Prostate gland (tissue), 2 donors: Measurements from ENCODE around the gene MBNL2. TPM values are rescaled to one million over a fixed set of nuclear protein-coding genes. Genes with fewer than 3 reads are reported as not detected.

ENCODE experiments used
- DNase-seq: peaks from one replicate; pipeline ENCODE4 v3.0.0-alpha.2; 2019; ENCODE audit warnings: low spot score
- H3K27ac ChIP-seq, 2 donors: fragments of 200-600 bp; sonication (generic); 2 replicates each; pipeline ENCODE4 v1.5.1; 2017 to 2019
- H3K27me3 ChIP-seq: fragments of 200-600 bp; sonication (generic); replicated peaks from 2 replicates; pipeline ENCODE4 v1.5.1; 2019; ENCODE audit not compliant: insufficient read depth
- H3K36me3 ChIP-seq, 2 donors: fragments of 200-600 bp; sonication (generic); 1 replicate in 1 of 2; 2 replicates in 1 of 2; pipeline versions ENCODE4 v1.5.1 to v1.8.1; 2017 to 2019
- H3K4me1 ChIP-seq: fragments of 200-600 bp; sonication (generic); replicated peaks from 2 replicates; pipeline ENCODE4 v1.5.1; 2019
- H3K4me3 ChIP-seq, 2 donors: fragments of 200-600 bp; sonication (generic); 2 replicates each; pipeline ENCODE4 v1.5.1; 2017 to 2019
- H3K9me3 ChIP-seq: fragments of 200-600 bp; sonication (generic); 2 replicates; pipeline ENCODE4 v1.5.1; 2017
- POLR2A ChIP-seq: fragments of 450-650 bp; IDR thresholded peaks from one replicate; pipeline ENCODE4 v1.6.1; 2016; ENCODE audit warnings: antibody characterized with exemption, mild to moderate bottlenecking
- POLR2AphosphoS5 ChIP-seq: sonication (generic); formaldehyde crosslinking; IDR thresholded peaks from one replicate; pipeline ENCODE4 v1.6.1; 2017; ENCODE audit warnings: antibody characterized with exemption
- WGBS: methylation state at CpG from one replicate; pipeline ENCODE4 v1.1.5; 2018; 5-methylcytosine and 5-hydroxymethylcytosine counted together
- intact Hi-C: fragments of 100-400 bp; cut with DNase I; formaldehyde crosslinking; loops from one replicate; pipeline ENCODE4 v1.14.2; 2022
- total RNA-seq, 2 donors: library from RNA; depleted of rRNA; stranded (reverse); fragments of >200 nt; gene quantifications; one replicate each; pipeline ENCODE4 v1.1.0, GENCODE V29; 2016
- TF ChIP-seq, protein P1 (sequence below), 4 experiments: fragments of 200-600 bp in 2 of 4; fragments of 450-650 bp in 2 of 4; sonication (generic) in 2 of 4; IDR thresholded peaks; 1 replicate in 3 of 4; 2 replicates in 1 of 4; pipeline ENCODE4 v1.5.1; 2016 to 2019; ENCODE audit warnings: antibody characterized with exemption in 4 of 4, mild to moderate bottlenecking in 2 of 4, moderate library complexity in 2 of 4

The MBNL2 gene
- total RNA-seq, 2 donors from 2014 or later, result 59.1 to 85.7 TPM

- DNase-seq, result no peak
- Histone ChIP-seq H3K27ac (no peak overlapping the region), H3K27me3 (no peaks in the 10 kb centered on the region), H3K9me3 (no peaks in the 10 kb centered on the region), H3K4me1 (no peaks in the 10 kb centered on the region), H3K36me3 (no peaks in the 10 kb centered on the region), H3K4me3 (no peak overlapping the region)
- 71% methylated on average over 4 of the region's 4 CpGs for WGBS
- intact Hi-C loops, result loop anchor here (2.0 kb wide), 1 partner anchor 104 kb away; no protein-coding TSS in a partner anchor
- TF ChIP-seq POLR2A (no peak), POLR2AphosphoS5 (no peak)
- TF ChIP-seq, protein P1, sequence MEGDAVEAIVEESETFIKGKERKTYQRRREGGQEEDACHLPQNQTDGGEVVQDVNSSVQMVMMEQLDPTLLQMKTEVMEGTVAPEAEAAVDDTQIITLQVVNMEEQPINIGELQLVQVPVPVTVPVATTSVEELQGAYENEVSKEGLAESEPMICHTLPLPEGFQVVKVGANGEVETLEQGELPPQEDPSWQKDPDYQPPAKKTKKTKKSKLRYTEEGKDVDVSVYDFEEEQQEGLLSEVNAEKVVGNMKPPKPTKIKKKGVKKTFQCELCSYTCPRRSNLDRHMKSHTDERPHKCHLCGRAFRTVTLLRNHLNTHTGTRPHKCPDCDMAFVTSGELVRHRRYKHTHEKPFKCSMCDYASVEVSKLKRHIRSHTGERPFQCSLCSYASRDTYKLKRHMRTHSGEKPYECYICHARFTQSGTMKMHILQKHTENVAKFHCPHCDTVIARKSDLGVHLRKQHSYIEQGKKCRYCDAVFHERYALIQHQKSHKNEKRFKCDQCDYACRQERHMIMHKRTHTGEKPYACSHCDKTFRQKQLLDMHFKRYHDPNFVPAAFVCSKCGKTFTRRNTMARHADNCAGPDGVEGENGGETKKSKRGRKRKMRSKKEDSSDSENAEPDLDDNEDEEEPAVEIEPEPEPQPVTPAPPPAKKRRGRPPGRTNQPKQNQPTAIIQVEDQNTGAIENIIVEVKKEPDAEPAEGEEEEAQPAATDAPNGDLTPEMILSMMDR (IDR thresholded peaks at IDR 0.05), result peak in 3 of 4 experiments; percentile 18 to 44 (median 40)
These were observed 9.5 kb upstream of the MBNL2 start for GRCh38 chr13:97212601-97213040.

- DNase-seq, result no peak
- Histone ChIP-seq H3K4me3 (no peak overlapping the region), H3K27me3 (no peaks in the 10 kb centered on the region), H3K9me3 (no peaks in the 10 kb centered on the region), H3K36me3 (no peaks in the 10 kb centered on the region), H3K4me1 (no peaks in the 10 kb centered on the region), H3K27ac (no peak overlapping the region)
- TF ChIP-seq POLR2A (no peak), POLR2AphosphoS5 (no peak)
- TF ChIP-seq, protein P1 (IDR thresholded peaks at IDR 0.05), result no peak
- WGBS, result 87% methylated on average over 3 of the region's 3 CpGs
- intact Hi-C loops, result no loop called here
These were observed 7.2 kb upstream of the MBNL2 start for GRCh38 chr13:97214921-97215320.

DNA sequence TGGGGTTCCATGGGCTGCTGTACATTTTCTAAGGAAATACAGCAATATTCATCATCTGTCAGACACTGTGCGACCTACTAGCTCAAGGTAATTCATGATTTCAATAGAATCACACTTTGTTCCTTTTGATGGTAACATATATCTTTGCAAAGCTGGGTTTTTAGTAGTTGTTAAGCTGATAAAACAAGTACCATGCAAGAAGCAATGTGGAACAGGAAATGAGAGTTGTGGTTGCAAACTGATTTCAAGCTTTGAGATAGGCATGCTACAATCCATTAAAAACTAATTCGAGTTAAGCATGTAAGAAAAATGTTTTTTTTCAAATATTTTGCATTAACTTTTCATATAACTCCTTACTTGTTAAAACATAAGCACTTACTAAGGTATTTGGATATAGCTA is 6.8 kb upstream of the MBNL2 start:
- intact Hi-C loops, result no loop called here
- 88% methylated on average over 2 of the region's 2 CpGs for WGBS
- no peak for DNase-seq

DNA sequence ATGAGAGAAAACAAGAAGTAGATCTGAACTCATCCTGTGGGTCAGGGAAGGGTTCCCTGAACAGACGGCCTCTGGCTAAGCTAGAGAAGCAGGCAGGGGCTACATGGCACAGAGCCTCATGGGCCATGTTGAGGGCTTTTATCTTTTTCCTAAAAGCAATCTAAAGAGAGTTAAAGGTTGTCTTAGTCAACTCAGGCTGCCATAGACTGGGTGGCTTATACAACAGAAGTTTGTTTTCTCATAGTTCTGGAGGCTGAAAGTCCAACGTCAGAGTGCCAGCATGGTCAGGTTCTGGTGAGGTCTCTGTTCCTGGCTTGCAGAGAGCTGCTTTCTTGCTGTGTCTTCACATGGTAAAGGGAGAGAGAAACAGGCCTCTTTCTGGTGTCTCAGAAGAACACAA is 2.9 kb upstream of the MBNL2 start:
- Histone ChIP-seq H3K9me3 (no peaks in the 10 kb centered on the region), H3K27ac (no peak overlapping the region), H3K4me1 (no peaks in the 10 kb centered on the region), H3K36me3 (no peaks in the 10 kb centered on the region), H3K4me3 (no peak overlapping the region), H3K27me3 (no peaks in the 10 kb centered on the region)
- intact Hi-C loops, result no loop called here
- WGBS, result 89% methylated on average over 2 of the region's 2 CpGs
- TF ChIP-seq POLR2A (no peak), POLR2AphosphoS5 (no peak)
- TF ChIP-seq, protein P1 (IDR thresholded peaks at IDR 0.05), result no peak
- DNase-seq, result no peak

More for the DNA sequence above, 6.8 kb upstream of the MBNL2 start:
- Histone ChIP-seq H3K9me3 (no peaks in the 10 kb centered on the region), H3K4me1 (no peaks in the 10 kb centered on the region), H3K36me3 (no peaks in the 10 kb centered on the region), H3K4me3 (no peak overlapping the region), H3K27me3 (no peaks in the 10 kb centered on the region), H3K27ac (no peak overlapping the region)
- TF ChIP-seq, protein P1 (IDR thresholded peaks at IDR 0.05), result no peak
- TF ChIP-seq POLR2AphosphoS5, result no peak
- TF ChIP-seq POLR2A, result no peak

DNA sequence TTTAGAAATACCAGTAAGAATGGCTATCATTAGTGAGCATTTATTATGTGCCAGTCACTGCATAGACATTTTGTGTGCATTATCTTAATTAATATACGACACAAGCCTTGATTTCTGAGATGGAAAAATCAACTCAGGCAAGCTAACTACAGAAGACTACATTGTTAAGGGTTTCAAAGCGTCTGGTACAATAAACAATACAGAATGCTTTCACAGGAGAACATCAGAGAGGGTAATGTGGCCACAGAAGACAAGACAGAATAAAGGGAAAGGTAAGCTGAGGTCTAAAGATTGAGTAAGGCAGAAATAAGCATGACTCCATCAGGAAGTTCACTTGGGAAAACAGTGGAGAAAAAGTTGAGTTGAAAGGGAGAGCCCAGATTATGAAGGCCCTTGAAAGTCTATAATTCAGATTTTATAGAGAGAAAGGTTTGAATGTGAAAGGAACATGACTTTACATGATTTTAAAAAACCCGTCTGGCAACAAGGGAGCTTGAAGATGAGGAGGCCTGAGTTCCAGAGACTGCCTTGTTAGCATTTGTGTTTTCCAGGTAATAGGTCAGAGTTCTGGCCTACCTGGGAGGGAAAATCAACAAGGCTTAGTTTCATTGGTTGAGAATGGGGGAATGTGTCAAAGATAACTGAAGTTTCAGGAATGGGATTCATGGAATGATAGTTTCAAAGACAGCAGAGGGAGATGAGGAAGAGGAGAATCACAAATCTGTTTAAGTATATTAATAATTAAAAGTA is 1.8 kb upstream of the MBNL2 start:
- TF ChIP-seq POLR2A (no peak), POLR2AphosphoS5 (no peak)
- TF ChIP-seq, protein P1 (IDR thresholded peaks at IDR 0.05), result no peak
- H3K4me3 ChIP-seq, result no peak overlapping the region
- 63% methylated on average over 3 of the region's 3 CpGs for WGBS
- H3K9me3 ChIP-seq, result no peaks in the 10 kb centered on the region
- peak overlapping the region in 1 of 2 donors; percentile 12 for H3K27ac ChIP-seq
- DNase-seq, result no peak
- intact Hi-C loops, result loop anchor here (5.0 to 10.0 kb wide), 4 partner anchors 64 to 997 kb away; partner anchors contain the start of gene RAP2A
- no peaks in the 10 kb centered on the region for H3K4me1 ChIP-seq
- no peaks in the 10 kb centered on the region for H3K27me3 ChIP-seq
- no peaks in the 10 kb centered on the region for H3K36me3 ChIP-seq
